ENCODE data around the gene DPPA3.
"Not testable (repeated sequence)": the region's sequence is repeated elsewhere in the genome, so short reads cannot be mapped to it uniquely, and the experiment has no call there.

The DPPA3 gene

DNA sequence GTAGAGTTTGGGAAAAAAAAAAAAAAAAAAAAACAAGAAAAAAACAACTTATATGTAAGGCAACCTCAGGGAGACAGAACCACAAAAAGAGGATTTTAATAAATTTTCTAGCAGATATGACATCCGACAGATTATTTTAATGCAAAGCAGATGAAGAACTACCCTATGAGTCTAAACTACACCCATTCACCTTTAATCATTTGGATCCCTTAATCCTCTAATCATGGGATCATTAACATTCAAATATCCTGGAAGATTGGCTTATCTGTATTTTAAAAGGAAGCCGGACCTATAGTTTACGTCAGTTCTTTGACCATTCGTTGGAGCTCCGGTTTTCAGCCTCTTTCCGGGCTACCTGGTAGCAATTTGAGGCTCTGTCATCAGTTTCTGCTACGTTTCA, at the start of gene DPPA3:
Gene DPPA3, plus strand, starts transcription at position 301 of the 400 bp plus-strand sequence. CDS start 138 bp downstream, outside the sequence.
- no peak for DNase-seq

DNA sequence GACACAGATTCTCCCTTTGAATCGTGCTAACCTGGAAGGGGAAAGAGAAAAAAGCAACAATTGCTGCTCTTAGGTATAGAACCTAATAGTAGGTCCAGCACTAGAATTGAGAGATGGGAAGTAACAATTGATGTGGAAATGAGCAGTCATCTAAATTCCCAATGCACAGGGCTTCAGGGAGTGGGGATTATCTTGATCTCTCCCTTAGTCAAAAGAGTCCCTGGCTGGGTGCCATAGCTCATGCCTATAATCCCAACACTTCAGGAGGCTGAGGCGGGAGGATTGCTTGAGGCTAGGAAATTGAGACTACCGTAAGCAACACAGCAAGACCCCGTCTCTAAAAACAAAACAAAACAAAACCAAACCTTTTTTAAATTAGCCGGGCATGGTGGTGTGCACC, 49.5 kb upstream of the DPPA3 start:
- no peak for DNase-seq

DNA sequence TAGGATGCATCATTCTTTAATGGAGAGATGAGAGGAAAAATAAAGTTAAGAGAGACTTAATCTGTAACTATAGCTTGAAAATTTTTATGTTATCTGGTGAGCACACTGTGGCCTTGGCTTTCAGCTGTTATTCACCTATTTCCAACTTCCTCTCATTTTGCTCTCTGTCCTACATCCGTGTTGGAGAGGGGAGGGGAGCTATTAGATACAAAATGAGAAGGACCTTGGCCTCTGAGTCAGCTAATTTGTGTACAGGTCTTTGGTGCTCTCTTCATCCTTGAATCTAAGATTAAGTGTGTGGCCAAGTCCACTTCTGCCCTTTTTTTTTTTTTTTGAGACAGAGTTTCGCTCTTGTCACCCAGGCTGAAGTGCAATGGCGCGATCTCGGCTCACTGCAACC, 44.6 kb upstream of the DPPA3 start:
- DNase-seq: no peak

DNA sequence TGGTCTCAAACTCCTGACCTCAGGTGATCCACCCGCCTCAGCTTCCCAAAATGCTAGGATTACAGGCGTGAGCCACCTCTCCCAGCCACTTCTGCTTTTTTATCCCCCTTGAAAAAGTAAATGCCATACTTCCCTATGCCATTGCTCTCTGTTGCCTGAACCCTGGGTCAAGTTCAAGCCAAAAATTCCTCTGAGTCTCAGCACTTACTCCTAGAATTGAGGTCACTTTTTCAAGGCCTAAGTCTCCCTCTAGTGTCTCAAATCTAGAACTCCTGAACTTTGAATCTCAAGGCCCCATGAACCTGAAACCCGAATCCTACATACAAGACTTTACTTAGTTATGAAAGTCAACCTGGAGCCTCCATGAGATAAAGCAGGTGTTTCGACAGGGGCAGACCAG, 44.1 kb upstream of the DPPA3 start:
- DNase-seq: no peak

DNA sequence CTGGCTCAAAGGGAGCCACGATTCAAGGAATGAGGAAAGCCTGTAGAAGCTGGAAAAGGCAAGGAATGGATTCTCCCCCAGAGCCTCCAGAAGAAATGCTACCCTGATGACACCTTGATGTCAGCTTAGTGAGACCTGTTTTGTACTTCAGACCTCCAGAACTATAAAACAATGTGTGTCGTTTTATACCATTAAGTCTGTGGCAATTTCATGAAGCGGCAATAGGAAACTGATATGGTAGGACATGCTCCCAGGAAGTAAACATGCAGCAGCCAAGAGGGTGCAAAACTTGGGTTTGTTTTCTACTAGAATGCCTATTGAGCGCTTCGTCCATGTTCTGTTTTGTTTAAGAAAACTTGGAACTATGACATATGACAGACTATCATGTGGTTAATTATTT, 43.1 kb upstream of the DPPA3 start:
- DNase-seq: no peak

DNA sequence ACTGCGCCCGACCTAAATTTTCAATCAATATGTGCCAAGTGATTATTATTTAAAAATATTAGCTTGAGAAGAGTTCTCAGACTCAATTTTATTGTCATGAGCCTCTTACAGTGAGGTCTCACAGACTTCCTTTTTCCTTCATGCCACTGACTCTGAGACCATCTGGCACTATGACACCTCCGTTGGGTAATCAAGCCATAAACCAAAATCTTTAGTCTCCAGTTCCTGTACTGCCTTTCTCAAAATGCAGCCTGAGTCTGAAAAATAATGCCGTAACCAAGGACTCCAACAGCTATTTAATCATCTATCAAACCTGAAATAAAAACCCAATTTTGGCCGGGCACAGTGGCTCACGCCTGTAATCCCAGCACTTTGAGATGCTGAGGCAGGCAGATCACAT, 35.8 kb upstream of the DPPA3 start:
- DNase-seq: not testable (repeated sequence)

DNA sequence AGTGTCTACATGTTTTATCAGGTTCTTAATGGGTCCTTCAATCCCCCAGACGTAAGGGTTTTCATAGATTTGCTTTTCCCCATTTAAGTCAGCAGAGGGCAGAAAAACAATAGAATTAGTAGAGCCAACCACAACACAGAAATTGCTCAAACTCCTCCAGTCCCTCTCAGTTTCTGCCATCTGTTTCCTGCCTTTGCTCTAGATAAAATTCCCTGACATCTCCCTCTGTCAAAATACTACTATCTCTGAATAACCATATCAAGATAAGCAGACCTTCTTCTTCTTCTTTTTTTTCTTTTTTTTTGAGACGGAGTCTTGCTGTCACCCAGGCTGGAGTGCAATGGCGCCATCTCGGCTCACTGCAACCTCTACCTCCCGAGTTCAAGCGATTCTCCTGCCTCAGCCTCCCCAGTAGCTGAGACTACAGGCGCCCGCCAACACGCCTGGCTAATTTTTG, 33.8 kb upstream of the DPPA3 start:
- DNase-seq: not testable (repeated sequence)

DNA sequence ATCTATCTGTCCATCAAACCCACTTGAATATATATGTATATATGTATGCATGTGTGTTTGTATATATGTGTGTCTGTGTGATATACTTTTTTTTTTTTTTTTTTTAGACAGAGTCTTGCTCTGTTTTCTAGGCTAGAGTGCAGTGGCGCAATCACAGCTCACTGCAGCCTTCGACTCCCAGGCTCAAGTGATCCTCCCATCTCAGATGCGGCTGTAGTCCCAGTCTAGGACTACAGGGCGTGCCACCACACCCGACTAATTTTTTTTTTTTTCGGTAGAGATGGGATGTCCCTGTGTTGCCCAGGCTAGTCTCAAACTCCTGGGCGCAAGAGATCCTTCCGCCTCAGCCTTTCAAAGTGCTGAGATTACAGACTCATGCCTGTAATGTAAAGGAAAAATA, 32.5 kb upstream of the DPPA3 start:
- no peak for DNase-seq

DNA sequence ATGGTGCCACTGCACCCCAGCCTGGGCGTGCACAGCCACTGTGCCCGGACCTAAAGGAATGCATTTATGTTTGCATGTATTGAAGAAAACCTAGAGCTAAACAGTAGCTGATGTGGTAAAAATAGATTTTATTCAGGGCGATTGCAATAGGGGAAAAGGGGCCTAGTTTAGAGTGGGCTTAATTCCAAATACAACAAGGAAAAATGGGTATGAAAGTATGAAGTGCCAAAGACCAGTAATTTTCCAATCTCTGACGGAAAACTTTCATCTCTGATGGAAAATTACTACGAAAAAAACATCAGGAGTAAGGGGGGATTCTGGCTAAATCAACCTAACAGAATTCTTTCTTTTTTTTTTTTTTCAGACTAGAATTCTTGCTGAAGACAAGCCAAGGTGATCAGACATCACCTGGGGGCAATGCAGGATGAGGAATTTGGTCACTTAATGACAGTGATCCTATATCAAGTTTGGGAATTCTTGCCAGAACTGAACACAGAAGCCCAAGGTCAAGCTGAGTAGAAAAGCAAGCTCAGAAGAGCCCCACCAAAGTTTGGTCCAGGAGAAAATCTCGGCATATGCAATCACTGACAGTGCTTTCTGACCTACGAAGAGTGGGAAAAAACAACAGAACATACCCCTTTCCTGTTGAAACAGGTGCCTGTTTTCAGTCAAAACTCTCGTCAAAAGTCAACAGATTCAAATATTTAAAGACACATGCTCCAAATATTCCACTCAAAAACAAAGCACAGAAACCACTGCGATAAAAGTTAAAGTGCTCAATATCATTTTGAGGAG, 31.8 kb upstream of the DPPA3 start:
- no peak for DNase-seq

DNA sequence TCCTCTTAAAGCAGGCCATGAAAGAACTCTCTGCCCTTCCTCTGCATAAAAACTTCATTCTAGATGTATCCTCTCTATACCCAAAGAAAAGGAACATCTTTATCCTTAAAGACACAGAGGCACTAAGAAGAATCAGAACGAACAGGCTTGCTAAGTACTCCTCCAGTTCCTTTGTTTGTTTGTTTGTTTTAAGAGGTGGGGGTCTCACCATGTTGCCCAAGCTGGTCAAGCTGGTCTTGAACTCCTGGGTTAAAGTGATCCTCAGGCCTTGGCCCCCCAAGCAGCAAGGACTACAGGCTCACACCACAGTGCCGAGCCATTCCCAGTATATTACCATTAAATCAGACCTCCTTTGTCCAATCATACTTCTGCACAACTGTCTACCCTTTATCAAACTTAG, 29.7 kb upstream of the DPPA3 start:
- no peak for DNase-seq

DNA sequence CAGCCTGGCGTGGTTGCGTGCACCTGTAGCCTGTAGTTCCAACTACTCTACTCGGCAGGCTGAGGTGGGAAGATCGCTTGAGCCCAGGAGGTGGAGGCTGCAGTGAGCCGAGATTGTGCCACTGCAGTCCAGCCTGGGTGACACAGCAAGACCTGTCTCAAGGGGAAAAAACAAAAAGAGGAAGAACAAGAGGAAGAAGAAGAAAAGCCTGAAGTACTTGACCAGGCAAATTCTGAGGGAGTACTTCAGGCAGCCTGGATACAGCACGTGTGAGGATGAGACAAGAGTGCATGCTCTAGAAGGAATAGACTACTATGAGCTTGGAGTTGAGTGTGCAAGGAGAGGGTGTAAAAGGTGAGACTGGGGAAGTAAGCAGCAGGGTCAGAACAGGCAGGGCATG, 17.4 kb upstream of the DPPA3 start:
- no peak for DNase-seq

DNA sequence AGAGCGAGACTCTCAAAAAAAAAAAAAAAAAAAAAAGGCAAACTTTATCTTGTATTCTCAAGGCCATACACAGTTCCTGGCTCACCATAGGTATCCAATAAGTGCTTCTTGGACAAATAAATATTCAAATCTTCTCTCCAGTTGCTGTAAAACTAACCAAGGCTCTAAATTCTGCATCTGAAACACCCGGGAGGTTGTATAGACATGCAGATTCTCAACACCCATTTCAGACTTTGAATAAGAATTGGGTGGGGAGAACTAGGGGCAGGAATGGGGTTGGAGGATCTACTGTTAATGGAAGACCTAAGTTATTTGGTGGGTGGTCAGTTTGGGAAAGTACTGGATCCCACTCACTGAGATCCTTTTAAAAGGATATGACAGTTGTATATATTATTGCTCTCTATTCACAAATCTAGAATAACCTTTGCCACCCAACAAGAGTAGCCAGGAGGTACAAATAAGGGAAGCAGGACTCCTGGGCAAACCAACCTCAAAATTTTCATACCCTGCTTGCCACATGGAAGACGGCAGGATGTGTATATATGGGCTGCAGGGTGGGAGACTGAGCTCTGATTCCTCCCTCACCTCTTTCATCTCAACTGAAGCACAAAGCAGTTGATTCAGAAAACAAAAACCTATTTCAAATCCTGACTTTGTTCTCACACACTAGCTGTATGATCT, 16.5 kb upstream of the DPPA3 start:
- DNase-seq: no peak

DNA sequence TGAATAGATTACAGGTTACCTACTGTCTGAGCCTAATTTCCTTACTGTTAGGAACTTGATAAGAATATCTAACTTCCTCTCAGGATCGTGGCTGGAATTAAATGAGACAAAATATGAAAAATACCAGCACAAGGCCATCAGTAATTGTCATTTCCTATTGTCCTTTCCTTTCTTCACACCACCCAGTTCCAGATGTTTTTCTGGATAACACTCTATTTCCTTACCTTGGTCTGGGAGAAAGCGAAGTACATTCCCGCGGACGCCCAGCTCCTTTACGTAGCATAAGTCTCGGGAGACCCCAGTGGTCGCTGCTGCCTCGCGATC, 16.0 kb upstream of the DPPA3 start:
- DNase-seq: no peak

DNA sequence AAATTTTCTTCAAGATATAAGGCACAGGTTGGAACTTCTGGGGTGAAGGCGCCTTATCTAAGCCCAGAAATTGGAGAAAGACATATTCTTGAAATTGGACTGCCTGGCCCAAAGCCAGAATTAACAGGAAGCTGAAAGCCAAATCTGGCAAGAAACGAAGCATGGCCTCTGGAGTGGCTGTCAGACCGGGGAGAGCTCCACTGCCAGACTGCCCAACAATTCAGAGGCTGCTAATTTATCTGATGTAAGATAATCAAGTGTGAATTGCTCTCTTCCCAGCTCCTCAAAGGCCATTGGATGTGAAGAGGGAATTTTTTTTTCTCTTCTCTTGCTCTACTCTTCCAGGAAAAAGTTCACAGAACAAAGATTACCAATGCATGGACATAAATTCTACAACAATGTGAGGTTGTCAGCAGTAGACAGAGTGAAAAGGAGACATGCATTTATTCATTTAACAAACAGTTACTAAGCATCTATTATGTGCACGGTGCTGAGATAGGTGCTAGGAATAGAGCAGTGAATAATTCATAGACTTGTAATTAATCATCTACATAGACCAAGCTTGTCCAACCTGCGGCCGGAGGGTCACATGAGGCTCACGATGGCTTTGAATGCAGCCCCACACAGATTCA, 15.6 kb upstream of the DPPA3 start, which contains the start of gene GDF3:
Gene GDF3, minus strand, starts transcription at position 210 of the 632 bp plus-strand sequence. Its CDS starts 47 bp downstream, at position 163.
- DNase-seq: no peak

DNA sequence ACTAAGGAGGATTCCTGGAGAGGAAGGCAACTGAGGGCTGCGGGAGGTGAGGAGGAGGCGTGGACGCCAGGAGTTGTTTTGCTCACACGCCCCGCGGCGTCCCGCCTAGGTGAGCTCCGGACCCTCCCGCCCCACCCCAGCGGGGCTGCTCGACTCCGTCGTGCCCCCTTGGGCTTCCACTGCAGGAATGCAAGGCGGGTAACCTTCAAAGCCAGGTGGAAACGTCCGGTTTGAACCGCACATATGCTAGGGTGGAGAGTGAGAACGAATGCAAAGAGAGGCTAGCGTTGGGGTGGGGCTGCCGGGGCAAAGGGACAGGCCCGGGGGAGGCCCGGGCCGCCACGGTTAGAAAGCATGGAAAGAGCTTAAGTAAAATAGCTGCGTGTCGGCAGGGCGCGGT, 5.4 kb upstream of the DPPA3 start:
- DNase-seq: no peak

DNA sequence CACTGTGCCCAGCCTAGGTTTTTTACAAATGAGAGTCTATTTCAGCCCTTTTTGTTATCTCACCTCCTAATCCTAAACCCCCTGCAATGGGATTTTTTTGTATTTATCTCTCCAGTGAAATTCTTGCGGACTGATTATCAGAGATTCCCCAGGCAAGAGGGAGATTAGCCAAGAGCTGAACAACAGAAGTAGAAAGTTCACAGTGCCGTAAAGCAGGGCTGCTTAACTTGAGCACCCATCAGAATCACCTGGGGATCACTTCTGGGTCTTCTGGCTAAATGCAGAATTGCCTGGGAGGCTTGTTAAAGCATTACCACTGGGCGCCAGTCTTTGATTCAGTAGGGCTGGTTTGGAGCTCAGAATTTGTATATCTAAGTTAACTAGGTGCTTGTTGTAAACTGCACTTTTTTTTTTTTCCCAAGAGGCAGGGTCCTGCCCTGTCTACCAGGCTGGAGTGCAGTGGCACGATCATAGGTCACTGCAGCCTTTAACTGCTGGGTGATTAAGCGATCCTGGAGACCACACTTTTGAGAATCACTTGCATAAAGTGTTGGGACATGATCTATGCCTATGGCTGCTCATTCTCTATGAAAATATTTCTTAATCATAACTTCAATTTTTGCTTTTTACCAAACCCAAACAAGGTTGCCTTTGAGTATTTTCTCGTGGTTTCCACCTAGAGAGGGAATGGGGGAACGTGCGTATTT, 1.1 kb upstream of the DPPA3 start:
- no peak for DNase-seq

DNA sequence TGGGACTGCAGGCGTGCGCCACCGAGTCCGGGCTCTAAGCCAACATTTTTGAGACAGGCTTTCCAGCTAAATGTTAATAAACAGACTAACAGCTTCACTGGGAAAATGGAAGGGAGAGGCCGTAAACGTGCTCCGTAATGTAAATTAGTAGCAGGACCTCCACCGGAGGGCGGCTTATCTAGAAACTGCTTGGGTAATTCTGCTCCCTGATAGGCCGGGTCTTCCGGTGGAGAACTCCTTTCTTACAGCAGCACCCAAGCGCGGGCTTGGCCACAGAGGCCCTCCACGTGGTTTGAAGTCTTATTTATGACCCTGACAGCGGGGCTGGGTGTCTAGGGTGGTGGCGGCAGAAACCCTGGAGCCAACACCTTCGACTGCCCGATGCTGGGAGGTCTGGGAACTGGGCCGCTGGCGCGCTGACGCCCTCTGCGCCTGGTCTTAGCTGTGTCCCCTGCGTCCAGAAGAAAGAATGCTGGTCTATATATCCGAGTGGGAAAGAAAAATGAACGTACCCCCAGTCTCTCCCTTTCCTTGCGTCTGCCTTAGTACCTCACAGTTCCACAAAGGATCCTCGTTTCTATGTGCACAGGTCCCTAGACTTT, 1.7 kb downstream of the DPPA3 start:
- DNase-seq: no peak

DNA sequence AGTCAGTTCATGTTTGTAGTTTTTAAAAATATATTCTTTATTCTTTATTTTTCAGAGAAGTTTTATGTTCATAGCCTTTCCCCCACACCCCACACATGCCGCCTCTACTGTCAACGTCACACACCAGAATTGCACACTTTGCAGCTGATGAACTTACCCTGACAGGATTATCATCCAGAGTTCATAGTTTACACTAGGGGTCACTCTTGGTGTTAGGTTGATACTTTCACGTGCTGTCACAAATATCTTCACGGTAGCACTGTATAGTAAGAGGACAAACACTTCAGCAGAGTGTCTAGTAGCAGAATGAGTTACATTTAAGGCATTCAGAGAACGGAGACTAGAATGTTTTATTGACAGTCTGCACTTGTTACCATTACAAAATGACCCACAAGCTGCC, 5.1 kb downstream of the DPPA3 start:
- DNase-seq: no peak

DNA sequence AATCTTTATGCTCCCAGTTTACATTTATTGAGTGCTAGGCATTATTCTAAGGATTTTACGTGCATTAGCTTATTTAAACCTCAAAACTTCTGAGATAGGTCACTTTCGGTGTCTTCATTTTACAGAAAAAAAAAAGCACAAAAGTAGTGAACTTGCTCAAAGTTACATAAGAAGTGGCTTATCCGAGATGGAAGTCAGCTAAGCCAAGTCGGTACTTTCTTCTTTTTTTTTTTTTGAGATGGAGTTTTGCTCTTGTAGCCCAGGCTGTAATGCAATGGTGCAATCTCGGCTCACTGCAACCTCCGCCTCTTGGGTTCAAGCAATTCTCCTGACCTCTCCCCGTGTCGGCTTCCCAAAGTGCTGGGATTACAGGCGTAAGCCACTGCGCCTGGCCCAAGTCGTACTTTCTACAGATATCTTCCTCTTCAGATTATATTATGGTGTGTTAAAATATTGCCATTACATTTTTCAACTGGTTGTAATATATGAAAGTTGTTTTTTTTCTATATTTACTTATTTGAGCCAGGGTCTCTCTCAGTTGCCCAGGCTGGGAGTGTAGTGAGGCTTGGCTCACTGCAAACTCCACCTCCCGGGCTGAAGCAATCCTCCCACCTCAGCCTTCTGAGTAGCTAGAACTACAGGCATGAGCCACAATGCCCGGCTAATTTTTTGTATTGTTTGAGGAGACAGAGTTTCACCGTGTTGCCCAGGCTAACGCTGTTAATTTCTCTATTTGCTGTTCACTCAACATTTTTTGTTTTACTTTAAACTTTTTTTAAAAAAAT, 8.9 kb downstream of the DPPA3 start:
- DNase-seq: no peak

DNA sequence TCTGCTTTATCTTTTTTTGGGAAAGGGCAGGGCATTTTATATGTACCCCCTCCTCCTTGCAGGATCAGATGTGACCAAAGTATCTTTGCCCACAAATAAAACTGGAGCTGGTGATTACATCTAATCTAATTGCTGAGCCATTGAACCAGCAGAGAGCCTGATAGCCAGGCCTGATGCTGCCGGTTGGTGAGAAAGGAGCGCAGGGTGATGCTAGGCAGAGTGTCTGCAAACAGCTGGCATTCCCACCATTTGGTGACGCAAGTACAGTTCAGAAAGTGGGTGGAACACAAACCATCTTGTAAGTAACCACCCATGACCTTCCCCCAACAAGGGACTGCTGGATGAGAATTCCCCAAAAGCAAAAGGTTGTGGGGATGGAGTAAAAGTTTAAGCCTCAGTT, 12.7 kb downstream of the DPPA3 start:
- DNase-seq: no peak

DNA sequence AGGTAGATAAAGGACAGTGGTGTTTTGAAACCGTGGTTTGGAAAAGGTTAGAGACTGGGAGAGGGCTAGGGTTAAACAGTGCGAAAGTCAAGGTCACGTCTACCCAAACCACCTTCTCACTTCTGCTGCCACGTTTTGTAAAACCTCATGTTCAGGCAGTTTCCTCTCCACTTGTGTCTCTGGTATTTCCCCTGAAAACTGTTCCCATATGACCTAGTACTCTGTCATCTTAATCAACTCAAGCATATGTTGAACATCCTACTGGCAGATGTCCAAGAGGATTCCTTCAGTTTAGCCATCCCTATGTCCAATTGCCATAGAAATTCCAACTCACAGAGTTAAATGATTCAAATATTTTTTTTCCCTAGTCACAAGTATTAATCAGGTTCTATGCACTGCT, 18.5 kb downstream of the DPPA3 start:
- DNase-seq: no peak

DNA sequence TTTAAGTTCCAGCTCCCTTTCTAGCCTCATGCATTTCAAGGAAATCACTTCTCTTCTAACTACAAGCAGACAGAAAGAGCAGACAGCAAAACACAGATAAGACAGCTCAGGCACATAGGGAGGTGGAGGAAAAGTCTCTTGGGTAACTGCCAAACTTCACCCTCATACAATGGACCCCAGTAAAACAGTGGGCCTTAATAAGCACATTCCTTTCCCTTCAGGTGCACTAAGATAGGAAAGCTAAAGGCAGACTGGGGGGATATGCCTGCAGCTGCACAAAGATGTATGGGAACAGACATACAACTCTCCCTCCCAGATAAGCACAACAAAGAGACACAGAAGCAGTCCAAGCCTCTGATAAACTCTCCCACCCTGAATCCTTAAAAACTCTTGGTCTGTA, 19.8 kb downstream of the DPPA3 start:
- not testable (repeated sequence) for DNase-seq

Measured in stimulated activated CD4-positive, alpha-beta T cell treated with anti-CD3 and anti-CD28 coated beads, Interleukin-1b, Interleukin-23, amount 100 ng/mL, for 48 hours (primary cell).